ENCODE results near the gene HOXB9.

- TF ChIP-seq POLR2A (IDR thresholded peaks at IDR 0.05), result no peak
- no peak for TF ChIP-seq CTCF (IDR thresholded peaks at IDR 0.05)
- TF ChIP-seq POLR2AphosphoS5 (IDR thresholded peaks at IDR 0.05), result peak; percentile 3
Observed at GRCh38 chr17:48575066-48575582, 51.0 kb downstream of the HOXB9 start.
